Measurements from ENCODE around the gene SLC2A1.

SLC2A1 gene

DNA sequence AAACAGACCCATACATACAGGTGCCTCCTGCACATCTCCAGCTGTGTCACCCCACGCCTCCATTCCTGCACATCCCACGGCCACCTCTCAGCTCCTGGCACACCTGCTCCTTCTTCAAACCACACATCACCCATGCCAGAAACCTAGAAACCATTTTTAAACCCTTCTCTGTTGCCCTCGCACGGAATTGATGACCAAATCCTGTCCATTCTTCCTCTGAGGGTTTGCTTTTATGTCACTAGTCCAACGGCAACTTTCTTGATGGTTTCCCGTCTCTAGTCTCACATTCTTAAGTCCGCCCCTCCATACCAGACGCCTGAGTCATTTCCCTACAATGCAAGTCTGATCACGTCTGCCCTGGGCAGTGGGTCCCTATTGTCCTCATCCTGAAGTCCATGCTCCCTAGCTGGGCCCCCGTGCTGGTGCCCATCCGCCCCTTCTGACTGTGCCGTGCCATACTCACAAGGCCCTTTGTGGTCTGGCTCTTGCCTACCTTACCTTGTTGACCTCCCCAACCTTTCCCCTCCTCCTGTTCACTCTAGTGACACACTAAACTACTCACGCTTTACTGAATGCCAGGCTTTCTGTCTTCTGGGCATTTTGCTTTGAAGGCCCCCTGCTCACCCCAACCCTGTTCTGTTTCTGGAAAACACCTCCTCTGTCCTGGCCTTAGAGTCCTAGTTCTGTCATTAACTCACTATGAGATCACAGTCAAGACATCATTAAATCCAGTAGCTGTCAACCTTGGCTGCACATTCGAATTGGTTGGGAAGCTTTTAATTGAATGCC, 17.6 kb downstream of the SLC2A1 start:
- DNase-seq: no peak

DNA sequence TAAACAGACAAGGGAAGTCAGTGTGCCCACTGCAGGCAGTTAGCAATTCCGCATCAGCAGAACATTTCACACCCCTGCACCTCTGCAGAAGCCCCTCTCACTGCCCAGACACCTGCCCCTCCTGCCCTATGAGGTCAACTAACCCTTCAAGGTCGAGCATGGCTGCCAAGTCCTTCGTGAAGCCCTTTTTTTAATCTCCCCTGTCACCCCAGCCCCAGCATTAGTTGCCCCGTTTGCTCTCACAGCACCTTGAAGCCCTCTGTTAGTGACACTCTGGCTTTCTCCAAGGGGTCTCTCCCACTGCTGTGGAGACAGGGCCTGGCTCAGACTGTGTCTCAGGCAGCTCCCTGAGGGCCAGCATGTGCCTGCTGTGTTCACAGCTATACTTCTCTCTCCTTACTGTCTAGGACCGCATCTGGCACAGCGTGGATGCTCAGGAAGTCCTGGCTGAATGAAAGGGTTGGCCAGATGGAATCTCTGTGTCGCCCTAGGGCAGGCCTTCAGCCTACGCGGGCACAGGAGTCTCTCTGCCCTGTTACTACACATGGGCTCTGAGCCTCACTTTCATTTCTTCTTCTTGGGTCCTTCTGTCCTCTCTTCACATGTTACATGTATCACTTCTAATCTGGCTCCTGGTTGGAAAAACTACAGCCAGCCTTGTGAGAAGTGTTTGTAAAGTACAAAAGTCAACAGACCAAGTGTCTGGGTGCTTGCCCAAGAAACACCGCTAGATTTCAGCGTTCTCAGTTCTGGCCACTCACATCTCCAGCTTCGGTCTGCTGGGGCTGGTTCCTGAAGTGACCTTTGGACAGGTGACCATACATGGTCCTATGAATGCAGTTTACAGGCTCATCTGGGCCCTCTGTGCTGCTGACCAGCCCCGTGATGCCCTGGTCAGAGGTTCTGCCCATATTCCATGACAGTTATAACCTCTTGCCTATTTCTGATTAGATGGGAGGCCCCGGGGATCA, 19.7 kb downstream of the SLC2A1 start:
- DNase-seq: no peak

DNA sequence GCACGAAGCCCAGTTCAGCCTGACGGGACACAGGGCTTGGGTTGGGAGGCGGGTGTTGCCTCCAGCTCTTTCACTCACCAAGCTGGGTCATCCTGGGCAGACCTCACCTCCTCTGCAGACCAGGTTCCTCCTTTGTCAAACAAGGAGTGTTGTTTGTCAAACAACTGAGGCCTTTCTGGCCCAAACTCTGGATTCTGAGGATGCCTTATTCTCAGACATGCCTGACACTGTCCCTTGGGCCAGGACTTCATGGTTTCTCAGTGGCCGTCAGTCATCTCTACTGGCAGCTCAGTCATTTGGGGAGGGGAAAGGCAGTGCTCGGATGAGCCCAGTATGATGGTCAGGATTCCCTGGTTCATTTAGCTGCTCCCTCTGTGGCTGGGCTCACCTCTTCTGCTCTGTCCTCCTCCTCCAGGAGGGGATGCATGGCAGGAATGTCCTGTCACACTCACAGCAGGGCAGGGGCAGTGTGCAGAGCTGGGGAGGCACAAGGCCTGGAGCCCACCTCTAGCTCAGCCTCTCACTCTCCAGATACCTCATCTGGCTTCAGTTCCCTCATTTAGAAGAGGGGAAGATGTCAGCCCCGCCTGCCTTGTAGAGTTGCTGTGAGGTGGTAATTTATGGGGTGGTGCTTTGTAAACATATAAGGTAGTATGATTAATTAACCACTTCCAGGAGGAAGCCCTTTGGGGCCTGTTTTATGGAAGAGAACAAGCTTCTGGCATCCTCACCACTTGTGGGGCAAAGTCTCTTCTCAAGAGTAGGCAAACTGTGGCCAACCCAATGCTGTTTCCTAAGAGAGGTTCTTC, 20.6 kb downstream of the SLC2A1 start:
- no peak for DNase-seq

GRCh38 chr1:42937141-42937696, 21.4 kb downstream of the SLC2A1 start:
- no peak for DNase-seq

DNA sequence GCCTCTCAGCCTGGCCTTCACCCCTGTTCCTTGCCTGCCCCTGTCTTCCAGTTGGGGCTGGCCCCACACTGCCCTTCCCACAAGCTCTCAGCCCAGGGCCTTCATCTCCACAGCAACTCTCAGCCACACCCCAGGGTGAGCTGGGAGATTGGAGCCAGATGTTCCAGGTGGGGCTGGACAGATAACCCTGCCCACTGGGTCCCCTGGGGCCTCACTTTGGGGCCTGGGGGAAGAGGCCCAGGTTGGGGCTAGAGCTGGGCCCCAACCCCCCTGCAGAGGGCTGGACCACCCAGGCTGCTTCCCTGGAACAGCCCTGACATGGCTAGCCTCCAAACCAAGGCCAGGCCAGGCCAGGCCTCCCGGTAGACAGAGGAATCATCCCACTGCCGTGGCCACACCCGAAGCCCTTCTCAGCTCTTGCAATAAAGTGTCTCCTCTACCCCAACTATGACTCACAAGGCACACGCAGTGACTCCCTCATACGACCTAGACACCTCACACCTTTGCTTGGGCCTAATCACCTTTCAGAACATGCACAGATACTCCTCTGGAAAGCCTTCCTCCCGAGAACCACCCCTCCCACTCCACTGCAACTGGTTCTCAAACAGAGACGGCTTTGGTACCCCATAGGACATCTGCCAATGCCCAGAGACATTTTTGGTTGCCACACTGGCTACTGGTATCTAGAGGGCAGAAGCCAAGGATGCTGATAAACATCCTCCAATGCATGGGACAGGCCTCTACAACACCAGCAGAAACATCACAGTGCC, 22.2 kb downstream of the SLC2A1 start:
- no peak for DNase-seq

DNA sequence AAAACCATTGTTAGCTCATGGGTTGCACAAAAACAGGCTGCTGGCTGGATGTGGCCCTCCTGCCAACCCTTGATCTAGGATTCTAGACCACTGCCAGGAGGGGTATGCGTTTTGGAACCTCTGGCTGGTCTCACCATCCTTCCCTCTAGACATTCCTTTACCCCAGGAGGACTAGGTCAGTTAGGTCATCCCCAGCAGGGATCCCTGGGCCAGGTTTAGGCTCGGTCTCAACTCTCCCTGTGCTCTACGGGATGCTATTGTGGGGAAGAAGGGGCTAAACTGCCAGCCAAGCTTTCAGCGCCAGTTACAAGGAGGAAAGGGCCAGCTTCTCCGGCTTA, 22.7 kb downstream of the SLC2A1 start:
- DNase-seq: no peak

DNA sequence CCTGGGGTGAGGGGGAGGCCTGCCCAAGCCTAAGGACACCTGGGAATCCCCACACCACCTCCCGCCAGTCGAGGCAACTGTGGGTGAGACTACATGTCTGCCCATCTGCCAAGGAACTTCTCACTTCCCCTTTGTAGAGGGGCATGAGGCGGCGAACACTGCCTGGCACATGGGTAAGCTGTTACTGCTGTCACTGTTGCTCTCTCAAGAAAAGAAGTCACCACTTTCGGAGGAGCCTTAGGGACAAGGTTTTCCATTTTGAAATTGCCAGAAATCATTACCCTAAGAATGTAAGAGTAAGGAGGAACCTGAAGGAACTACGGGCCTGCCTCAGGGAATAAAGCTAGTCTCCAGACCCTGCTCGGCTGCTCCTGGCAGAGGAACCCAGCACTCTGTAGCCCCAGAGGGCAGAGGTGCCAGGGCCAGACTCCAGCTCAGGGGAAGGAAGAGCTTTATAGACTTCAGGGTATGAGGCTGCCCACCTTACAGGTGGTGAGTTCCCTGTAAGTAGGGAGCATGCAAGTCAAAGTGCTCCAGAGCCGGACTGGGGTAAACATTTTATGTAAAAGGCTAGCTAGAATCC, 23.3 kb downstream of the SLC2A1 start:
- no peak for DNase-seq

DNA sequence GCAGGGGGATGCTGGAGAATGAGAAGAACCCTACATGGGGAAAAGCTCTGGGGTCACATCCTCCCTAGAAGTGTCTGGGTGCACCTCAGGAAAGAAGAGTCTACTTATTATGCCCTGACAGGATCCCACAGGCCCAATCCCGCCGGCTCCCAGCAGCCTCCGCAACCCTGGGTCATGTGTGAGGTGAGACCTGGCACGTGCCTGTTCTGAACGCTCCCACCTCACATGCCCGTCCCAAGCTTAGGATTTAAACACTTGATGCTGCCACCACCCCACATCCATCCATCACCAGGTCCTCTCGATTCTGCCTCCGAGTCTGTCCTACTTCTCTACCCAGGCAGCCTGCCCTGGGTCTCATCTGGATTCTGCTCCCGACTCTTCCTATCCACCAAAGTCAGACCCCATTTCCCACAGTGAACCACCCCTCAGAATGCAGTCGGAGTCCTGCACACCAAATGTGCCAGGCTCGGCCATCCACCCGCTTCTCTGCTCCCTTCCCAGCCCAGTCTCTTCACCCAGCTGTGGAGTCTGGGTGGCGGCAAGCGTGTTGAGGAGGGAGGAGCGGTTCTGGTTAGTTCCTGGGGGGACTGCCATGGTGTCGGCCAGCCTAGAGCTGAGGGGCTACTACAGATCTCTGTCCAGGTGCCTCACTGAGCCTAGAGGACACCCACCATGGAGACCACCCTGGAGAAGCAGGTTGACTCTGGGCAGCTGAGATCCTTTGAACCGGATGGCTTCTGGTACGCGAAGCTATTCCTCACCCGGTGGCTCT, 23.9 kb downstream of the SLC2A1 start:
- no peak for DNase-seq

DNA sequence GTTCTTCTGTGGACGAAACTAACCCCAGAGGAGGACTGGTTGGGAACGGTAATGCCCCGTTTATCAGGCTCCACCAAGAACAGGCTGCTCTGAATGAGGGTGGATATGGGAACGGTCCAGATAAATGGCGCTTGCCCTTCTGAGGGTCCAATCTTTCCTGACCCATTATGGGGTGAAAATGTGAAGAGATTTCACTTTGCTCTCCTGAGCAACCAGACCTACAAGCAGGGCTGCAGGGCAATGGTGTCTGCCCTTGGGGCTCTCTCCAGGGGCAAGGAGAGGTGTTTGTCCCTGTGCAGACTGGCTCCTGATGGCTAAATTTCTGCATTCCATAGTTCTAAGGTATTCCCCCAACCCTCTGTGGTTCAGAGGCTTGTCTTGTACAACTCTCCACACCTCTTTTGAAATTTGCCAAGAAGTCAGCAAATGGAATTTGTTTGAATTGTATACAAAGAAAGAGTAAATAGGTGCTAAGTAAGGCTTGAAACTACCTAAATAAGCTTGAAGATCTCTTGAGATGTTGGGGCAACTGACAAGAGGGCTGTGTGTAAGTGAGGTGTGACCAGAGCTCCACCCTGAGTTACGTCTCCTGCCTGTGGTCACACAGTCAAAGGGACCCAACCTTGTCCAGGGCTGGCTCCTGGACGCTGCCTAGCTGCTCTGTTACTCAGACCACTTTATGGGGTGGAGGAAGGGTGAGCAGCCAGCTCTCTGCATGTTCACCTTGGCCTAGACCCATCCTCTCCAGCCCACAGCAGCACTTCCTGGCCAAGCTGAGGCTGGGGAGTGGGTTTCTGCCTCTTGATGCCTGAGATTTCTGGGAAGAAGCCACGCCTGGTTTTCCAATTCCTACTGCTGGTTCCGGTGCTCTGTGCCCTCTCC, 24.8 kb downstream of the SLC2A1 start:
- DNase-seq: no peak

DNA sequence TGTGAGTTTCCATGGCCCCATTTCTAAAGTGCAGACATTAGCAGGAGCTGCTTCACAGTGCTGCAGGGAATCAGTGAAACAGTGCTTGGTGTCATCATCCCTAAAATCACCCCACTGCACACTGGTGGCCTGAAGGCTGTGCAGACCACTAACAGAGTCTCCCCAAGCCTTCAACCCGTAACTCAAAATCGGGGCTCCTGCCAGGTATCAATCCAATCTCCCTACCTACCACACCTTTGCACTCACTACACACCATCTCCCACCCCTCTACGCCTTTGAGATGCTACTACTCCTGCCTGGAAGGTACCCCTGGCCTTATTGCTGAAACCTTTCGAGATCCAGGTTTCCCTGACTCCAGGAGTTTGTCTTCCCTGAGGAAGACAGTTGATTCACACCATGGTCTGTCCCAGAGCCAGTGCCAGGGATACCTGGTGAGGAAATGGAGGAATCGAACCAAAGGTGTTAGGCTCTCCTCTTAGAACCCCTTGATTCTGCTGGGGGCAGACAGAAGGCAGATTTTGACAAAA, 25.5 kb downstream of the SLC2A1 start:
- DNase-seq: no peak

DNA sequence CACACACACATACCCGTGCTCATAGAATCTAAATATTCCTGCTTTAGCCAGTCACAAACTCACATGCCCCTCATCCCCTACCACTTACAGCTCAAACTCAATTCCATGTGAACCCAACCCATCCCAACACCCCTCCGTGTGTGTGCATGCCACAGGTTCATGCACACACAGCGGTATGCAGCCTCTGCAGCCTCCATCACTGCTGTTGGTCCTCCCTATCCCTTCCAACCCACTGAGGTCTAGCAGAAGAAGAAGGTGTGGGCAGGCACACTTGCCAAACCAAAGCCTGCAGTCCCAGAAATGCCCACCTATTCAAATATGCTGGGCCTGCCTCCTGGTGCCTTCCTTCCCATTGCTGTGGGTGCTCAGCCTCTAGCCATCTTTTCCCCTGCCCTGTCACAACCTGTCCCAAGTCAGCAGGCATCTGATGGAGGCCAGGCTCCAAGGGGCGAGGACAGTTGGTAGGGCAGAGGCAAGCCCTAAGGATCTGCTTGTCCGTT, 26.2 kb downstream of the SLC2A1 start:
- no peak for DNase-seq

DNA sequence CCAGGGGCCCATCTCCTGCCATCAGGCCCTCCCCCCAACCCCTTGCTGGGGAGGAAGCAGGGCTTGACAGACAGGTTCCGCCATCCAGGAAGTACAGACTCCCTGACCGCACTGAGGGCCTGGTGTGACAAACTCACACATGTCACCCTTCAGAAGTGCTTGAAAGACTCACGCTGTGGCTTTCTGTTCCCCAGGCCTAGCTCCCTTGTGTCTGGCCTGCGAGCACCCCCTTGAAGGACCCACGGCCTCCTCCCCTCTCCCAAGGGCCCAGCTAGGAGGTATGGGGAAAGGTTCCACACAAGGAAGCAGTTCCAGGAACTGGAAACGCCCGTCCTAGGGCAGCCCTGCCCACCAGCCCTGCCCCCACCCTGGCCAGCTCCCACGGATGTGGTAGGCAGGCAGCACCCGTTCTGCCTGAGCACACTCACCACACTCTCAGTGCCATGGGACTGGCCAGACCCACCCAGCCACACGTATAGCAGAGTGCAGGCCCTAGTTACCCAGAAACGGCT, 26.7 kb downstream of the SLC2A1 start:
- DNase-seq: no peak

DNA sequence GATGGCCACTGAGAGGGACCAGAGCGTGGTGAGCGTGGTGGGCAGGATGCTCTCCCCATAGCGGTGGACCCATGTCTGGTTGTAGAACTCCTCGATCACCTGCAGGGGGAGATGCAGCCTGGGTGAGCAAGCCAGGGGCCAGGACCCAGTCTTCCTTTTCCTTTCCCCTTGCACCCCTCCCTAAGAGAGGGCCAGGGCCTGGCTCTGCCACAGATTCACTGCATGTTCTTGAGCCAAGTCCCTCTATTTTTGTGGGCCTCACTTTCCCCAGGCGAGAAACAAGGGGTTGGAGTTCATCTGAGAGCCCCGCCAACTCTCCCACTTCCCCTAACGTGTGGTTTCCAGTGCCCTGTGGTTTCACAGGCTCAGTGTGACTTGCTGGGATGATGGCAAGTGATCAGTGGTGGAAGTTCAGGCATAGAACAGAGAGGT, 27.5 kb downstream of the SLC2A1 start:
- DNase-seq: no peak

- DNase-seq: no peak
Measured at GRCh38 chr1:42930178-42931107, 28.2 kb downstream of the SLC2A1 start.

DNA sequence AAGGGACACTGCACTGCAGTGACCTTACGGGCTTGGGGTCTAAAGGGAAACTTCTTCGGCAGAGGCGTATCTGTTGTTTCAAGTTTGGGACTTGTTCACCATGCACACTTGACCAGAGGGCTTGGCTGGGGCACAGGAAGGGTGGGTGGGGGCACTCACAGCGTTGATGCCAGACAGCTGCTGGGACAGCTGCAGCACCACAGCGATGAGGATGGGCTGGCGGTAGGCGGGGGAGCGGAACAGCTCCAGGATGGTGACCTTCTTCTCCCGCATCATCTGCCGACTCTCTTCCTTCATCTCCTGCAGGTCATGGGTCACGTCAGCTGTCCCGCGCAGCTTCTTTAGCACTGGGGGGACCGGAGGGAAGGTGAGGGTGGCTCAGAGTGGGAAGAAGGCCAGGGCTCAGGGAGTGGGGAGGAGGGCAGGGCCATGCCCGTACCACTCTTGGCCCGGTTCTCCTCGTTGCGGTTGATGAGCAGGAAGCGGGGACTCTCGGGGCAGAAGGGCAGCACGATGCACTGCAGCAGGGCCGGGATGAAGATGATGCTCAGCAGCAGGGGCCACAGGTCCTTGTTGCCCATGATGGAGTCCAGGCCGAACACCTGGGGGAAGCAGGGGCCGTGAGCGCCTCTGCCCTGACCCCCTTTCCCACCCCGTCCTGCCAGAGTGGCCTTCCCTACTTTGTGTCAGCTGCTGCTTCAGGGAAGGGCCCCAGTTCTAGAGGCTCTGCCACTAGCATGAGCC, 29.1 kb downstream of the SLC2A1 start:
- no peak for DNase-seq

DNA sequence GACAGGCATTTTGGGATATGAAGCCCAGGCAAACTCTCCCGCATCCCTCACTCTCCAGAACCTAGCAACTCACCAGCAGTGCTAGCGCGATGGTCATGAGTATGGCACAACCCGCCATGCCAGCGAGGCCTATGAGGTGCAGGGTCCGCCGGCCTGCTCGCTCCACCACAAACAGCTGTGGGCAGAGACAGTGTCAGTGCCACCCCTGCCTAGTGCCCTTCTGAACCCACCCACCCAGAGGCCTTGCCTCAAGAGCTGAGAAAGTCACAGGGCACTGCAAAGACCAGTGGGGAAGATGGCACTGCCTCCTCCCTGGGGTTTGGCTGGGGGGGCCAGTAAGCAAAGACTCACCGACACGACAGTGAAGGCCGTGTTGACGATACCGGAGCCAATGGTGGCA, 29.8 kb downstream of the SLC2A1 start:
- DNase-seq: no peak

DNA sequence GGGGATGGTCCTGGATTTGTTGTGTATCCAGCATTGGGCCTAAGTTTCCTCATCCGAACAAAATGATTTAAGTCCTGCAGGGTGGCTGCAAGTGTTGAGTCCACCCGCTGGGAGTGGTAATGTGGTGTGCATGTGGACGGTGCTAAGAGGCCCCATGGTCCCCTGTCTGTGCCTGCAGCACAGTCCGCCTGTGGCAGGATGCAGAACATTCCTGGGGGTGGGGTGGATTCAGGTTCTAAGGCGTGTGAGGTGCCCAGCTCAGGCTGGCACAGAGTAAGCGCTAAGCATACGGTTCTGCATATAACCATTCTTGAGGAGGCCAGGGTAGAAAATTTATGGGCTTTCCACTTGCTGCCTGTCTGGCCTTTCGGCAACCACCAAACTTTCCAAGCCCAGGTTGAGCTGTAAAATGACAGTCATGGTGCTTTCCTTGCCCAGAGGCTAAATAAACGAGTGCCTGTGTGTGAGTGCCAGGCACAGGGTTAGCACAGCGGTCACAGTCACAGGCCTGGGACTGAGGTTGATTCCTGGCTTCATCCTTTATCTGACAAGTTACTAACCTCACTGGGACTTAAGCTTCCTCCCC, 30.7 kb downstream of the SLC2A1 start:
- DNase-seq: no peak

All from NCI-H2171 treated with DMSO at 0.1 percent for 48 hours (cell line).